HCT116 (cell line): Measurements from ENCODE around the gene DCAF4. TPM values are rescaled to one million over a fixed set of nuclear protein-coding genes. Genes with fewer than 3 reads are reported as not detected.

Experiments
- ATAC-seq: fragments of 200-7000 bp; cut with Tn5 transposase; 2 replicates; pipeline ENCODE4 v1.9.1; 2020; ENCODE audit warnings: mild to moderate bottlenecking, moderate library complexity
- BruUV-seq: library from RNA; stranded (reverse); fragments of 400-500 nt; replicated peaks from 2 replicates; lab custom pipeline; 2021; lab: Mats Ljungman, UMichigan
- CTCF ChIA-PET: fragments of 300-600 bp; sonication (Branson Sonifier 250); formaldehyde crosslinking; loops from one replicate; lab custom pipeline; 2021; ENCODE audit warnings: antibody characterized with exemption; lab: Charles Lee
- POLR2A ChIA-PET: fragments of 300-600, 350-600 bp; sonication (Branson Sonifier 250); formaldehyde crosslinking; loops from one replicate; lab custom pipeline; 2021; ENCODE audit warnings: antibody characterized with exemption; lab: Charles Lee
- RAD21 ChIA-PET, 2 experiments: fragments of 300-600 bp; sonication (Branson Sonifier 250); formaldehyde crosslinking; loops; one replicate each; lab custom pipeline; 2023; ENCODE audit warnings: low total read pairs in 2 of 2; ENCODE audit not compliant: uncharacterized antibody in 2 of 2, unreplicated experiment in 2 of 2, low non-redundant PET in 1 of 2; lab: Charles Lee
- DNase-seq: peaks from one replicate; pipeline ENCODE4 v3.0.0-alpha.2; 2010; ENCODE audit warnings: low read depth, low spot score
- H2AFZ ChIP-seq: fragments of 200-600 bp; shearing (Covaris generic), sonication (generic); 2 replicates; pipeline ENCODE4 v1.6.1; 2017; ENCODE audit warnings: low read depth, mixed run types, mixed read lengths, antibody characterized with exemption, low read length; ENCODE audit not compliant: poor library complexity, severe bottlenecking
- H3K27ac ChIP-seq: 2 replicates; pipeline ENCODE4 v1.5.1; 2012; ENCODE audit warnings: low read depth, low read length
- H3K27me3 ChIP-seq: fragments of 200-600 bp; sonication (generic); 2 replicates; pipeline ENCODE4 v1.6.1; 2016; ENCODE audit warnings: mixed run types, low read length, mixed read lengths; ENCODE audit not compliant: insufficient read depth
- H3K36me3 ChIP-seq, 2 experiments: fragments of 200-500 bp in 1 of 2; fragments of 200-600 bp in 1 of 2; sonication (Bioruptor generic) in 1 of 2; sonication (generic) in 1 of 2; 2 replicates each; pipeline versions ENCODE4 v1.5.1 to v1.6.1; 2014 to 2016; ENCODE audit warnings: low read length in 2 of 2, inconsistent platforms in 1 of 2, mixed read lengths in 1 of 2, mixed run types in 1 of 2; ENCODE audit not compliant: insufficient read depth in 2 of 2, control insufficient read depth in 1 of 2
- H3K4me1 ChIP-seq, 2 experiments: fragments of 200-600 bp in 1 of 2; sonication (generic) in 1 of 2; 2 replicates each; pipeline versions ENCODE4 v1.5.1 to v1.6.1; 2012 to 2017; ENCODE audit warnings: low read length in 2 of 2, inconsistent platforms in 1 of 2, mild to moderate bottlenecking in 1 of 2, mixed read lengths in 1 of 2, mixed run types in 1 of 2, moderate library complexity in 1 of 2; ENCODE audit not compliant: insufficient read depth in 2 of 2, control insufficient read depth in 1 of 2
- H3K4me2 ChIP-seq: fragments of 200-600 bp; sonication (generic); 2 replicates; pipeline ENCODE4 v1.6.1; 2017; ENCODE audit warnings: mixed run types, low read length, mixed read lengths
- H3K4me3 ChIP-seq, 2 experiments: fragments of 200-600 bp in 1 of 2; sonication (generic) in 1 of 2; replicated peaks in 1 of 2; 2 replicates each; pipeline ENCODE4 v1.5.1; 2011 to 2016; ENCODE audit warnings: low read length in 2 of 2, control low read depth in 1 of 2, low read depth in 1 of 2, mild to moderate bottlenecking in 1 of 2, mixed read lengths in 1 of 2, mixed run types in 1 of 2
- H3K79me2 ChIP-seq: fragments of 200-600 bp; sonication (generic); 2 replicates; pipeline ENCODE4 v1.6.1; 2017; ENCODE audit warnings: mild to moderate bottlenecking, mixed run types, low read length, moderate library complexity, mixed read lengths; ENCODE audit not compliant: insufficient read depth
- H3K9ac ChIP-seq: fragments of 200-600 bp; sonication (generic); 2 replicates; pipeline ENCODE4 v1.6.1; 2016; ENCODE audit warnings: low read length, mixed read lengths
- H3K9me2 ChIP-seq: fragments of 200-600 bp; sonication (generic), shearing (Covaris generic); 2 replicates; pipeline ENCODE4 v1.6.1; 2017; ENCODE audit warnings: mixed run types, mild to moderate bottlenecking, moderate library complexity; ENCODE audit not compliant: insufficient read depth
- H3K9me3 ChIP-seq, 2 experiments: fragments of 200-500 bp in 1 of 2; fragments of 200-600 bp in 1 of 2; sonication (Bioruptor generic) in 1 of 2; sonication (generic) in 1 of 2; 2 replicates each; pipeline ENCODE4 v1.6.1; 2014 to 2017; ENCODE audit warnings: low read length in 2 of 2, mixed read lengths in 2 of 2, inconsistent platforms in 1 of 2, low read depth in 1 of 2, mild to moderate bottlenecking in 1 of 2, mixed run types in 1 of 2, moderate library complexity in 1 of 2; ENCODE audit not compliant: control insufficient read depth in 1 of 2, insufficient read depth in 1 of 2
- H4K20me1 ChIP-seq: fragments of 200-600 bp; sonication (generic), shearing (Covaris generic); 2 replicates; pipeline ENCODE4 v1.6.1; 2017; ENCODE audit warnings: mixed run types, mild to moderate bottlenecking, moderate library complexity; ENCODE audit not compliant: insufficient read depth
- CEBPB ChIP-seq: IDR thresholded peaks from 2 replicates; pipeline ENCODE4 v1.6.1; 2012; ENCODE audit warnings: low read depth
- CTCF ChIP-seq, 3 experiments: fragments of 200-600 bp in 1 of 3; sonication (generic) in 1 of 3; IDR thresholded peaks in 2 of 3; conservative IDR thresholded peaks in 1 of 3; 2 replicates each; pipeline ENCODE4 v1.5.1; 2012 to 2017; ENCODE audit warnings: low read depth in 2 of 3, low read length in 2 of 3, antibody characterized with exemption in 1 of 3, borderline replicate concordance in 1 of 3, control low read depth in 1 of 3, mild to moderate bottlenecking in 1 of 3, mixed read lengths in 1 of 3, mixed run types in 1 of 3, moderate library complexity in 1 of 3; ENCODE audit not compliant: insufficient read depth in 1 of 3
- ELF1 ChIP-seq: IDR thresholded peaks from 2 replicates; pipeline ENCODE4 v1.6.1; 2012; ENCODE audit warnings: low read depth, borderline replicate concordance
- SP1 ChIP-seq: IDR thresholded peaks from 2 replicates; pipeline ENCODE4 v1.6.1; 2012; ENCODE audit warnings: low read depth
- SRF ChIP-seq: IDR thresholded peaks from 2 replicates; pipeline ENCODE4 v1.6.1; 2012; ENCODE audit warnings: low read depth
- TCF7L2 ChIP-seq: IDR thresholded peaks from 2 replicates; pipeline ENCODE4 v1.7.0; 2011; ENCODE audit warnings: borderline replicate concordance, inconsistent platforms; ENCODE audit not compliant: insufficient read depth, insufficient read length; ENCODE audit errors: extremely low read depth
- intact Hi-C: fragments of 100-400 bp; cut with micrococcal nuclease; formaldehyde crosslinking; loops from 2 replicates; pipeline ENCODE4 v1.10.0; 2022
- total RNA-seq: library from RNA; stranded (reverse); gene quantifications from one replicate; pipeline ENCODE4 v1.2.1, GENCODE V29; 2021; ENCODE audit not compliant: unreplicated experiment
- TF ChIP-seq, protein P1 (sequence below): IDR thresholded peaks from 2 replicates; pipeline ENCODE4 v1.6.1; 2011; ENCODE audit warnings: mild to moderate bottlenecking, low read length, moderate library complexity; ENCODE audit not compliant: insufficient replicate concordance; ENCODE audit errors: extremely low read depth

DCAF4 gene
- total RNA-seq, 1 experiment from 2014 or later, result 19.3 TPM

- TF ChIP-seq CTCF (IDR thresholded peaks at IDR 0.05 in 2 of 3, conservative IDR thresholded peaks at IDR 0.05 in 1 of 3; ENCODE audit: borderline replicate concordance in 1 of 3, insufficient read depth in 1 of 3, low read depth in 2 of 3, low read length in 2 of 3), result peak; percentile 82 to 97 (median 93); a peak in 5 of 6 replicates
- TF ChIP-seq, all 23 proteins: peak for 3
Measured at GRCh38 chr14:72904840-72905561, 21.3 kb upstream of the DCAF4 start (continued).

GRCh38 chr14:72906316-72906715 is 19.9 kb upstream of the DCAF4 start:
- no TSS peak for BruUV-seq
- Histone ChIP-seq H3K36me3 (no peaks in the 10 kb centered on the region), H3K9me2 (no peaks in the 10 kb centered on the region), H3K4me2 (no peak overlapping the region), H3K27me3 (no peaks in the 10 kb centered on the region), H2AFZ (no peak overlapping the region), H3K79me2 (no peaks in the 10 kb centered on the region), H3K9me3 (no peaks in the 10 kb centered on the region), H3K9ac (no peak overlapping the region), H3K4me1 (peaks cover 3 to 25% of the 10 kb centered on the region in 2 experiments), H3K27ac (no peak overlapping the region), H3K4me3 (no peak overlapping the region), H4K20me1 (no peaks in the 10 kb centered on the region)
- ChIA-PET CTCF (interaction anchor here (3.7 kb wide), 1 partner anchor 391 kb away, joined by 89 read pairs; no protein-coding TSS in a partner anchor), POLR2A (interaction anchor here (1.5 kb wide), 1 partner anchor 12 kb away, joined by 3 read pairs; the partner anchor contains the start of gene DPF3), RAD21 (no interaction called here)
- intact Hi-C loops, result loop anchor here (10.0 kb wide), 1 partner anchor 568 kb away; no protein-coding TSS in a partner anchor
- TF ChIP-seq ELF1 (no peak), CEBPB (no peak), SRF (no peak), SP1 (no peak), TCF7L2 (no peak)
- TF ChIP-seq, protein P1, sequence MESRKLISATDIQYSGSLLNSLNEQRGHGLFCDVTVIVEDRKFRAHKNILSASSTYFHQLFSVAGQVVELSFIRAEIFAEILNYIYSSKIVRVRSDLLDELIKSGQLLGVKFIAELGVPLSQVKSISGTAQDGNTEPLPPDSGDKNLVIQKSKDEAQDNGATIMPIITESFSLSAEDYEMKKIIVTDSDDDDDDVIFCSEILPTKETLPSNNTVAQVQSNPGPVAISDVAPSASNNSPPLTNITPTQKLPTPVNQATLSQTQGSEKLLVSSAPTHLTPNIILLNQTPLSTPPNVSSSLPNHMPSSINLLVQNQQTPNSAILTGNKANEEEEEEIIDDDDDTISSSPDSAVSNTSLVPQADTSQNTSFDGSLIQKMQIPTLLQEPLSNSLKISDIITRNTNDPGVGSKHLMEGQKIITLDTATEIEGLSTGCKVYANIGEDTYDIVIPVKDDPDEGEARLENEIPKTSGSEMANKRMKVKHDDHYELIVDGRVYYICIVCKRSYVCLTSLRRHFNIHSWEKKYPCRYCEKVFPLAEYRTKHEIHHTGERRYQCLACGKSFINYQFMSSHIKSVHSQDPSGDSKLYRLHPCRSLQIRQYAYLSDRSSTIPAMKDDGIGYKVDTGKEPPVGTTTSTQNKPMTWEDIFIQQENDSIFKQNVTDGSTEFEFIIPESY, result no peak
- DNase-seq (no peak), ATAC-seq (no peak)
